A549 (cell line): ENCODE results near the gene S100A1.

ENCODE experiments used
- ESRRA ChIP-seq: fragments of 150-350 bp; IDR thresholded peaks from 2 replicates; pipeline ENCODE4 v1.6.1; 2014; ENCODE audit warnings: mild to moderate bottlenecking, low read length, borderline replicate concordance
- POLR2A ChIP-seq: IDR thresholded peaks from 2 replicates; pipeline ENCODE4 v1.6.1; 2012; ENCODE audit warnings: mild to moderate bottlenecking, low read length

GRCh38 chr1:153612111-153612754 lies 16.0 kb upstream of the S100A1 start:
- no peak for TF ChIP-seq ESRRA
- TF ChIP-seq POLR2A, result no peak
